Measurements from ENCODE around the gene YPEL4.
"Not testable (repeated sequence)": the region's sequence is repeated elsewhere in the genome, so short reads cannot be mapped to it uniquely, and the experiment has no call there.

Gene YPEL4, protein sequence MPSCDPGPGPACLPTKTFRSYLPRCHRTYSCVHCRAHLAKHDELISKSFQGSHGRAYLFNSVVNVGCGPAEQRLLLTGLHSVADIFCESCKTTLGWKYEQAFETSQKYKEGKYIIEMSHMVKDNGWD

GRCh38 chr11:57649826-57650738 is at the start of gene YPEL4:
TSS of gene YPEL4 (minus strand) at chr11:57649912. CDS start at chr11:57647107, 2,805 bp downstream.
- peak; percentile 18 to 91 (median 82) for DNase-seq

- DNase-seq: no peak
These were observed 49.2 kb upstream of the YPEL4 start for GRCh38 chr11:57698843-57699365.

GRCh38 chr11:57690474-57690873 is 40.8 kb upstream of the YPEL4 start:
- not testable (repeated sequence) for DNase-seq

DNA sequence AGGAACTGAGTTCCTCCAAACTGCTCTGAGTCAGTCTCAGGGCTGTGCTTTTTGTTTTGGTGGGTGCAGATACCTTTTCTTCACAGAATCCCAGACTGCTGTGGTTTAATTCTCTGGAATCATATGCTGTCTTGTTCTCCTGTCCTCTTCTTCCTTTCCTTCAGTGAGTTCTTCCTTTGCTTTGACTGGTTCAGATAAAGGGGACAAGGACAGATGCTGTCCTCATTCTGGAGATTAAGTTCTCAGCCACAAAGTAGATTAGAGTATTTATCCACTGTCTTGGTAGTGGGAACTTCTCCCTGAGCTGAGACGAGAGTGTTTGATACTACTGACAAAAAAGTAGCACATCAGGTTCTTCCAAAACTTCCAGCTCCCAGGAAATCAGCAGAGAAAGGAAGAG is 31.5 kb upstream of the YPEL4 start:
- no peak for DNase-seq

GRCh38 chr11:57680552-57680874 is 30.8 kb upstream of the YPEL4 start:
- no peak for DNase-seq

DNA sequence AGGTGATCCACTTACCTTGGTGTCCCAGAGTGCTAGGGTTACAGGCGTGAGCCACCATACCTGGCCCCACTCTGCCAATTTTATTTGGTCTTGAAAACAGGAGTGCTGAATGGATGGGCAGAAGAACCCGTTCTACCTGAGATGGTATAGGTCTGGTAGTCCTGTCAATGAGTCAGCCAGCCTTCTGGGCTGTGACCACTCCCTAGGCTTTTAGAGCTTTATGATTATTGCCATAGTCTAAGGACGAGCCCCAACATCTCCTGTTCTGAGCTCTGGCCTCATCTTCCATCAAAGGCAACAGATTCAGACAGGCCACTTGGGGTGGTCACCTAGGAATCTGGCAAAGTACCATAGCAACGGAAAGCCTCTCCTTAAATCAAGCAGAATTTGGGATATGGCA is 29.7 kb upstream of the YPEL4 start:
- DNase-seq: no peak

GRCh38 chr11:57675176-57675941 is 25.6 kb upstream of the YPEL4 start:
- no peak for DNase-seq

DNA sequence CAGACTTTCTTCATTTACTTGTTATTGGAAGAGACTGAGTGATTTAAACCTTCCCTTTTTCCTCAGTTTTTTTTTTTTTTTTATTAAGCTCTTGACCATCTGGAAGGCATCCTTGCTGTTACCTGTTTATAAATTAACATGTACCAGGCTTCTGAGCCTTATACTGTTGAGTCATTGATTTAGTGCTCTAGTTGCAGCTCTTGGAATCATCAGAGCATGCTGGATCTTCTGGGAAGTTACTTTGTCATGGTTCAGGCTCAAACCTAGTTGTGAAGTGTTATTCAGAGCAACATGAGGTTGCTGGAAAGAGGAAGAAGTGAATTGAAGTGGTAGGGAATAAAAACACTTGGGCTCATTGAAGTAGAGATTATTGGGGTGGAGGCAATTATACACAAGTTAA is 24.5 kb upstream of the YPEL4 start:
- no peak for DNase-seq

GRCh38 chr11:57668434-57668782 is 18.7 kb upstream of the YPEL4 start:
- peak in 9 of 58 donors; percentile 11 to 66 (median 37) for DNase-seq

DNA sequence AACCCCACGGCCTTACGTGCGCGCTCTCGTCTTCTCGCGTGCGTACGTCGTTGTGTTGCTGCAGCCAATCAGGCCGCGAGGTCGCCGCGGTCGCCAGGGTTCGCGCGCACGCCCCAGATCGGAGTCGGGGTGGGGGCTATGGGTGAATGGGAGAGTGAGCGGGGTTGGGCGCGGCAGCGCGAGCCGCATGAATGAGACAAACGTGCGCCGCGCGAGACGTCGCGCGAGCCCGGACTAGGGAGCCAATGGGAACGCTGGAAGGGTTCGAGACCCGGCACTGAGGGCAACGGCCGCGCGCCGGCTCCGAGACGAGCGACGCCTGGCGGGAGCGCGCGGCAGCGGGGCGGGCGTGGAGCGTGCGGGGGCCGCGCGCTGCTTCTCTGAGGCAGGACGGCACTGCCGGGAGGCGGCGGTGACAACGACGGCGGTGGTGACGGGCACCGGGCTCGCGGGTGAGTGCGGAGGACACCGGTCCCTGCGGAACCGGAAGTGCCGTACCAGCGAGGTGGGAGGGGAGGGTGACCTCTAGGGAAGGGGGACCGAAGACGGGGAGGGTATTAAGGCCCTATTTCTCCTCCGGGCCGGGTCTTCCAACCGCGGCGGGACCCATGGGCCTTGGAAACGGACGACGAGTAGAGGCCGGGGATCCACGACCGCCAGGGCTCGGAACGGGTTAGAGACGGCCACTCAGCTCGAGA is 18.2 kb upstream of the YPEL4 start, which contains the start of gene ZDHHC5:
TSS of gene ZDHHC5 (plus strand) at position 379 of the 698 bp plus-strand sequence. CDS start 4,977 bp downstream, outside the sequence.
- DNase-seq: peak in 57 of 58 donors; percentile 93 to 100 (median 99)

DNA sequence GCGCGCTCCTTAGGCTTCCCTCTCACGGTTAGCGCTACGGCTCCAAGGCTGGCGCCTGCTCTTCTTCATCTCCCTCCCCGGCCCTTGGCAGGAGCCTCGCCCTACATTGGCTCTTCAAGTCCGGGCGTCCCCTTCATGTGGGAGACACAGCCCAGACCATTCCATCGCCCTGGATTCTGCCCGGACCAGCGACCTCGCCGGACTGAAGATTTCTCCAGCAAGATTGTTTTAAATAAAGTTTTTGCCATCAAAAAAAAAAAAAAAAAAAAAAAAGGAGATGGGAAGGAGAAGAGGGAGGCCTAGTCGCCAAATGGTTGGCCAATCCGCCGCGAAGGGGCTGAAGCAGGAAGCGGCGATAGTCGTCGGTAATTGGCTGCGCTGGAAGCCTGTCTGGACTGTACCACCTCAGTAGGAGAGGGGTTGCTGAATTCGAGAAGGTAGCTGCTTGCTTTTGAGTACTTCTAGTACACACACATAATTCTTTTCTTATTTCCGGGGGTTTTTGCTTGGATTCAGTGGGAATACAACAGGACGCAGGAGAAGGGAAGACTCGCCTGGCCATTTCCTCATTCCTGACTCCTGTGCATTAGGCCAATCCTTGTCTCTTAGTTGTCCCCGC is 17.5 kb upstream of the YPEL4 start:
- peak; percentile 88 to 100 (median 96) for DNase-seq

DNA sequence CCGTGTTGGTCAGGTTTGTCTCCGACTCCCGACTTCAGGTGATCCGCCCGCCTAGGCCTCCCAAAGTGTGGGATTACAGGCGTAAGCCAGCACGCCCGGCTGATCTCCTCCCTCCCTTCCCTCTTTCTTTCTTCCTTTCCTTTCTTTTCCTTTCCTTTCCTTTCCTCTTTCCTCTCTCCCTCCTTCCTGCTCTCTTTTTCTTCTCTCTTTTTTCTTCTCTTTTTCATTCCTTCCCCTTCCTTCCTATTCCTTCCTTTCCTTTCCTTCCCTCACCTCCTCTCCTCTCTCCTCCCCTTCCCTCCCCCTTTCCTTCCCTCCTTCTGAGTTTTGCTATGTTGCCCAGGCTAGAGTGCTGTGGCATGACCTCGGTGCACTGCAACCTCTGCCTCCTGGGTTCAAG is 14.3 kb upstream of the YPEL4 start:
- no peak for DNase-seq

GRCh38 chr11:57662893-57663292 is 13.2 kb upstream of the YPEL4 start:
- DNase-seq: no peak

DNA sequence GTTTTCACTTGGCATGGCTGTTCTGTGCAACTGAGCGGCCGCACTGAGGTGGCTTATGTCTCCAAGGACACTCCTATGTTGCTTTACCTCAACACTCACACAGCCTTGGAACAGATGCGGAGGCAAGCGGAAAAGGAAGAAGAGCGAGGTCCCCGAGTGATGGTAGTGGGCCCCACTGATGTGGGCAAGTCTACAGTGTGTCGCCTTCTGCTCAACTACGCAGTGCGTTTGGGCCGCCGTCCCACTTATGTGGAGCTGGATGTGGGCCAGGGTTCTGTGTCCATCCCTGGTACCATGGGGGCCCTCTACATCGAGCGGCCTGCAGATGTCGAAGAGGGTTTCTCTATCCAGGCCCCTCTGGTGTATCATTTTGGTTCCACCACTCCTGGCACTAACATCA is 10.0 kb upstream of the YPEL4 start:
- DNase-seq: no peak

GRCh38 chr11:57658023-57658361 is 8.3 kb upstream of the YPEL4 start:
- peak in 1 of 58 donors; percentile 4 for DNase-seq

DNA sequence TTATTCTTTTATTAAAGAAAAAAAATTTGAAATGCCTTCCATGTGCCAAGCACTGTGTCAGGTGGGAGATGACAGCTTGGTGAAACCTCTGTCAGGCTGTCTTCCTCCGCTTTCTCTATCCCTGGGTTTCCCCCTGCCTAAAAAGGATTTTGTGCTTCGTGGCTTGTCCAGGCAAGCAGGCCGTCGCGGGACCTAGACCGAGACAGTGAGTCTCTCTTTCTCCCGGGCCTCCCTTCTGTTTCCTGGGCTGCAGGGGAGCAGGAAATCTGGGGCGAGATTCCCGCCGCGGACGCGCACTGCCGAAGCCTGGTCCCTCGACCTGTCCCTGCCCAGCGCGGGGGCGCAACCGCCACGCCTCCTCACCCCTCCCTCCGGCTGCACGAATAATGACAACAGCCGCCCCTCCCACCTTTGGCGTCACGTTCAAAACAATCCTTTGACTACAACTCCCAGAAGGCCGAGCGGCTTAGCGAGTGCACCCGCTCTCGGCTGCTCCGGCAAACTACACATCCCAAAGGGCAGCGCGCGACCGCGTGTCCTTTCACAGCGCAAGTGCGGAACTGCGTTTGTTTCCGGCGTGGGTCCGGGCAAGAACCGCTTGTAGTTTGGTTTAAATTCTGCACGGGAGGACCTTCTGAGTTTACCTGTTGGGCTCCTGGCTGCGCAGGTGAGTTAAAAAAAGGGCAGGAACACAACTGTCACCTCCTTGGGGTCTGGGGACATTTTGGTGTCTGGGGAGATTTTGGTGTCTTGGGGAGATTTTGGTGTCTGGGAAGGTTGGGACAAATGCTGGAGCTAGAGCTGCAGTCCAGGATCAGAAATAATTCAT is 7.7 kb upstream of the YPEL4 start, which contains the start of gene CLP1:
TSS of gene CLP1 (plus strand) at position 569 of the 829 bp plus-strand sequence. CDS start 1,715 bp downstream, outside the sequence.
- peak; percentile 85 to 100 (median 99) for DNase-seq

DNA sequence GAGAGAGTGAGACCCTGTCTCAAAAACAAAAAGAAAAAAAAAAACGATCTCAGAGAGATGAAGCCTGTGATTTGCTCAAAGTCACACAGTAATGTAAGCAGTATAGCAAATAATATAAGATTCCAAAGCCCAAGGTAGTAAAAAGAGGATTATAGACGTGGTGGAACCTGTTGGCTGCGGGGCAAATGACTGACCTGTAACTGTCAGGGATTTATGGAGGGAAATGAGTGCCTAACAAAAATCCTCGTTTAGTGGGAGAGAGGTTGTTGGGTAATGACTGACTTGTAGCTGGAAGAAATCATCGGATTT is 7.1 kb upstream of the YPEL4 start:
- DNase-seq: no peak

DNA sequence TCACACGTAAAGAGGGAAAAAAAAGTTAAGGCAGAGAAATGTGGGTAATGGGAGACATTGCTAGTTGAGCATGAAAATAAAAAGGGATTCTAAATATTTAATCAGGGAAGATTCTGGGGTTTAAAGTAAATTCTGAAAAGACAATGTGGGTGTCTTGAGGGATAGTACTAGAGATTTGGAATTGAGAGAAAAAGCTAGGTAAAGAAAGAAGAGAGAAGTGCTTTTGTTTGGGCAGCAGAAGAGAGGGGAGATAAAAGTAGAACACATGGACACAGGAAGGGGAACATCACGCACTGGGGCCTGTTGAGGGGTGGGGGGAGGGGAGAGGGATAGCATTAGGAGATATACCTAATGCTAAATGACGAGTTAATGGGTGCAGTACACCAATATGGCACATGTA is 3.5 kb upstream of the YPEL4 start:
- DNase-seq: no peak

GRCh38 chr11:57652662-57653061 is 3.0 kb upstream of the YPEL4 start:
- DNase-seq: no peak

DNA sequence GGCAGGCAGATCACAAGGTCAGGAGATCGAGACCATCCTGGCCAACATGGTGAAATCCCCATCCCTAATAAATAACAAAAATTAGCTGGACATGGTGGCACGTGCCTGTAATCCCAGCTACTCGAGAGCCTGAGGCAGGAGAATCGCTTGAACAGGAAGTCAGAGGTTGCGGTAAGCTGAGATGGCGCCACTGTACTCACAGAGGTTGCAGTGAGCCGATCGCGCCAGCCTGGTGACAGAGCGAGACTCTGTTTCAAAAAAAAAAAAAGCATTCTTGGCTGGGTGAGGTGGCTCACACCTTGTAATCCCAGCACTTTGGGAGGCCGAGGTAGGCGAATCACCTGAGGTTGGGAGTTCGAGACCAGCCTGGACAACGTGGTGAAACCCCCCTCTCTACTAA is 2.5 kb upstream of the YPEL4 start:
- DNase-seq: not testable (repeated sequence)
